Panc1 (cell line): ENCODE measurements around the gene CUL4A. TPM values are rescaled to one million over a fixed set of nuclear protein-coding genes. Genes with fewer than 3 reads are reported as not detected.

Source experiments
- ATAC-seq: fragments of 200-7000 bp; cut with Tn5 transposase; 2 replicates; pipeline ENCODE4 v1.9.1; 2020; ENCODE audit warnings: mild to moderate bottlenecking, moderate library complexity
- BruUV-seq: library from RNA; stranded (reverse); fragments of 400-500 nt; replicated peaks from 2 replicates; lab custom pipeline; 2021; lab: Mats Ljungman, UMichigan
- CTCF ChIA-PET: fragments of 300-600 bp; sonication (Branson Sonifier 250); formaldehyde crosslinking; loops from one replicate; lab custom pipeline; 2022; ENCODE audit warnings: antibody characterized with exemption; lab: Charles Lee
- POLR2A ChIA-PET: fragments of 300-600 bp; sonication (Branson Sonifier 250); formaldehyde crosslinking; loops from one replicate; lab custom pipeline; 2022; ENCODE audit warnings: antibody characterized with exemption; lab: Charles Lee
- DNase-seq: peaks from one replicate; pipeline ENCODE4 v3.0.0-alpha.2; 2010; ENCODE audit warnings: low read depth, low spot score
- H3K27ac ChIP-seq: 2 replicates; pipeline ENCODE4 v1.5.1; 2011; ENCODE audit warnings: mild to moderate bottlenecking, low read length, inconsistent platforms
- H3K27me3 ChIP-seq: fragments of 200-500 bp; sonication (Bioruptor generic); 2 replicates; pipeline ENCODE4 v1.6.0; 2014; ENCODE audit warnings: low read length, inconsistent platforms; ENCODE audit not compliant: control insufficient read depth, insufficient read depth
- H3K36me3 ChIP-seq: fragments of 200-500 bp; sonication (Bioruptor generic); 2 replicates; pipeline ENCODE4 v1.5.1; 2014; ENCODE audit warnings: inconsistent platforms, mild to moderate bottlenecking, low read length, moderate library complexity; ENCODE audit not compliant: control insufficient read depth, insufficient read depth
- H3K4me1 ChIP-seq: 2 replicates; pipeline ENCODE4 v1.5.1; 2011; ENCODE audit warnings: inconsistent platforms, mild to moderate bottlenecking, low read length, moderate library complexity; ENCODE audit not compliant: control insufficient read depth, insufficient read depth
- H3K4me3 ChIP-seq, 2 experiments: 2 replicates each; pipeline ENCODE4 v1.5.1; 2011 to 2012; ENCODE audit warnings: low read depth in 2 of 2, low read length in 2 of 2, mild to moderate bottlenecking in 2 of 2, inconsistent platforms in 1 of 2, moderate library complexity in 1 of 2
- H3K9me3 ChIP-seq: fragments of 200-500 bp; sonication (Bioruptor generic); 2 replicates; pipeline ENCODE4 v1.5.1; 2014; ENCODE audit warnings: low read depth, mild to moderate bottlenecking, inconsistent platforms, low read length, moderate library complexity; ENCODE audit not compliant: control insufficient read depth, insufficient read depth
- POLR2AphosphoS5 ChIP-seq: IDR thresholded peaks from 2 replicates; pipeline ENCODE4 v1.6.1; 2012; ENCODE audit warnings: mild to moderate bottlenecking, low read depth, low read length, moderate library complexity
- SIN3A ChIP-seq: IDR thresholded peaks from 2 replicates; pipeline ENCODE4 v1.6.1; 2012; ENCODE audit warnings: low read depth, mild to moderate bottlenecking, low read length, moderate library complexity, borderline replicate concordance; ENCODE audit not compliant: insufficient read depth
- TCF7L2 ChIP-seq: IDR thresholded peaks from 2 replicates; pipeline ENCODE4 v1.6.1; 2011; ENCODE audit warnings: mild to moderate bottlenecking, low read depth, low read length, inconsistent platforms
- in situ Hi-C: cut with HindIII; loops from 2 replicates; pipeline ENCODE4 v1.10.0; 2016; ENCODE audit warnings: low sequenced_read_pairs, low pct_unique_long_range_greater_than_20kb
- intact Hi-C: fragments of 100-400 bp; cut with micrococcal nuclease; formaldehyde crosslinking; loops from one replicate; pipeline ENCODE4 v1.10.0; 2022; ENCODE audit not compliant: unreplicated experiment
- total RNA-seq: library from RNA; stranded (reverse); gene quantifications from one replicate; pipeline ENCODE4 v1.2.1, GENCODE V29; 2021; ENCODE audit not compliant: unreplicated experiment
- TF ChIP-seq, protein P1 (sequence below): fragments of 450-650 bp; IDR thresholded peaks from 2 replicates; pipeline ENCODE4 v1.5.1; 2017; ENCODE audit warnings: mild to moderate bottlenecking
- TF ChIP-seq, protein P2 (sequence below), 2 experiments: IDR thresholded peaks; 2 replicates each; pipeline ENCODE4 v1.6.1; 2011 to 2012; ENCODE audit warnings: low read depth in 2 of 2, control low read depth in 1 of 2, low read length in 1 of 2, mild to moderate bottlenecking in 1 of 2, moderate library complexity in 1 of 2; ENCODE audit not compliant: insufficient read depth in 1 of 2

CUL4A gene
- total RNA-seq, 1 experiment from 2014 or later, result 80.8 TPM

DNA sequence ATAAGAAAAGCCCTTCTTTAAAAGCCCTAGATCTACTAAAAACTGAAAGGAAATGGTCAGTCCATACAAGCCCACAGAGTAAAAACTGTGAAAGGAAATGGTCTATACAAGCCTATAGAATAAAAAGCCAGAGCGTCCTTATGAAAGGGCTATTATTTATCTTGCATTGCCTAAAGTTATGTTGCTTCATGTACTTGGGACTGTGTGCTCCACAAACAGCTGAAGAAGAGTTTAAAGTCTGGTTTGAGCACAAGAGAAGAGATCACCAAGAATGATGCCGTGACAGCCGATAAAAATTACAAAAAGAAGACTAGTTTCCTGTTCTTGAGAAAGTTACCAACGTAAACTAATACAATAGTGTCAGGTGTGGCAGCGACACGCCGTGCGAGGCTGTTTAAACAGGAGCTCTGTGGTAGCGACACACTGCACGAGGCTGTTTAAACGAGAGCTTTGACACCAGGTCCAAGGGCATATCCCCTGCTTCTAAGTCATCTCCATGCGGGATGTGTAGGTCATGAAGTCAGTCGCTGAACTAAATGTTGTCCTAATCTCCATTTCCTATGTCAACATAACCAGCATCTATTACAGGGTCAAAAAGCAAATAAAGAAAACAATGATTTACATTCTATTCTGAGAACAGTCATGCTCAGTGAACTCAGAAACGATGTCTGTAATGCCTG is 25.8 kb upstream of the CUL4A start:
- Histone ChIP-seq H3K27me3 (no peaks in the 10 kb centered on the region), H3K4me1 (peaks cover 17% of the 10 kb centered on the region), H3K4me3 (no peak overlapping the region), H3K36me3 (peaks cover 9% of the 10 kb centered on the region; the same call in 1 of the 2 replicates), H3K9me3 (no peaks in the 10 kb centered on the region), H3K27ac (no peak overlapping the region)
- POLR2A ChIA-PET, result no interaction called here
- ATAC-seq, result no peak
- TF ChIP-seq, protein P1, sequence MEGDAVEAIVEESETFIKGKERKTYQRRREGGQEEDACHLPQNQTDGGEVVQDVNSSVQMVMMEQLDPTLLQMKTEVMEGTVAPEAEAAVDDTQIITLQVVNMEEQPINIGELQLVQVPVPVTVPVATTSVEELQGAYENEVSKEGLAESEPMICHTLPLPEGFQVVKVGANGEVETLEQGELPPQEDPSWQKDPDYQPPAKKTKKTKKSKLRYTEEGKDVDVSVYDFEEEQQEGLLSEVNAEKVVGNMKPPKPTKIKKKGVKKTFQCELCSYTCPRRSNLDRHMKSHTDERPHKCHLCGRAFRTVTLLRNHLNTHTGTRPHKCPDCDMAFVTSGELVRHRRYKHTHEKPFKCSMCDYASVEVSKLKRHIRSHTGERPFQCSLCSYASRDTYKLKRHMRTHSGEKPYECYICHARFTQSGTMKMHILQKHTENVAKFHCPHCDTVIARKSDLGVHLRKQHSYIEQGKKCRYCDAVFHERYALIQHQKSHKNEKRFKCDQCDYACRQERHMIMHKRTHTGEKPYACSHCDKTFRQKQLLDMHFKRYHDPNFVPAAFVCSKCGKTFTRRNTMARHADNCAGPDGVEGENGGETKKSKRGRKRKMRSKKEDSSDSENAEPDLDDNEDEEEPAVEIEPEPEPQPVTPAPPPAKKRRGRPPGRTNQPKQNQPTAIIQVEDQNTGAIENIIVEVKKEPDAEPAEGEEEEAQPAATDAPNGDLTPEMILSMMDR, result no peak
- TF ChIP-seq SIN3A, result no peak
- TF ChIP-seq POLR2AphosphoS5, result no peak
- no peak for TF ChIP-seq TCF7L2
- TF ChIP-seq, protein P2, sequence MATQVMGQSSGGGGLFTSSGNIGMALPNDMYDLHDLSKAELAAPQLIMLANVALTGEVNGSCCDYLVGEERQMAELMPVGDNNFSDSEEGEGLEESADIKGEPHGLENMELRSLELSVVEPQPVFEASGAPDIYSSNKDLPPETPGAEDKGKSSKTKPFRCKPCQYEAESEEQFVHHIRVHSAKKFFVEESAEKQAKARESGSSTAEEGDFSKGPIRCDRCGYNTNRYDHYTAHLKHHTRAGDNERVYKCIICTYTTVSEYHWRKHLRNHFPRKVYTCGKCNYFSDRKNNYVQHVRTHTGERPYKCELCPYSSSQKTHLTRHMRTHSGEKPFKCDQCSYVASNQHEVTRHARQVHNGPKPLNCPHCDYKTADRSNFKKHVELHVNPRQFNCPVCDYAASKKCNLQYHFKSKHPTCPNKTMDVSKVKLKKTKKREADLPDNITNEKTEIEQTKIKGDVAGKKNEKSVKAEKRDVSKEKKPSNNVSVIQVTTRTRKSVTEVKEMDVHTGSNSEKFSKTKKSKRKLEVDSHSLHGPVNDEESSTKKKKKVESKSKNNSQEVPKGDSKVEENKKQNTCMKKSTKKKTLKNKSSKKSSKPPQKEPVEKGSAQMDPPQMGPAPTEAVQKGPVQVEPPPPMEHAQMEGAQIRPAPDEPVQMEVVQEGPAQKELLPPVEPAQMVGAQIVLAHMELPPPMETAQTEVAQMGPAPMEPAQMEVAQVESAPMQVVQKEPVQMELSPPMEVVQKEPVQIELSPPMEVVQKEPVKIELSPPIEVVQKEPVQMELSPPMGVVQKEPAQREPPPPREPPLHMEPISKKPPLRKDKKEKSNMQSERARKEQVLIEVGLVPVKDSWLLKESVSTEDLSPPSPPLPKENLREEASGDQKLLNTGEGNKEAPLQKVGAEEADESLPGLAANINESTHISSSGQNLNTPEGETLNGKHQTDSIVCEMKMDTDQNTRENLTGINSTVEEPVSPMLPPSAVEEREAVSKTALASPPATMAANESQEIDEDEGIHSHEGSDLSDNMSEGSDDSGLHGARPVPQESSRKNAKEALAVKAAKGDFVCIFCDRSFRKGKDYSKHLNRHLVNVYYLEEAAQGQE (IDR thresholded peaks at IDR 0.05; ENCODE audit: insufficient read depth in 1 of 2, low read depth in 2 of 2, low read length in 1 of 2), result no peak
- BruUV-seq, result no TSS peak
- in situ Hi-C loops, result no loop called here
- CTCF ChIA-PET, result interaction anchor here (0.6 kb wide), 1 partner anchor 152 kb away, joined by 5 read pairs; no protein-coding TSS in a partner anchor
- no peak for DNase-seq
- intact Hi-C loops, result no loop called here

DNA sequence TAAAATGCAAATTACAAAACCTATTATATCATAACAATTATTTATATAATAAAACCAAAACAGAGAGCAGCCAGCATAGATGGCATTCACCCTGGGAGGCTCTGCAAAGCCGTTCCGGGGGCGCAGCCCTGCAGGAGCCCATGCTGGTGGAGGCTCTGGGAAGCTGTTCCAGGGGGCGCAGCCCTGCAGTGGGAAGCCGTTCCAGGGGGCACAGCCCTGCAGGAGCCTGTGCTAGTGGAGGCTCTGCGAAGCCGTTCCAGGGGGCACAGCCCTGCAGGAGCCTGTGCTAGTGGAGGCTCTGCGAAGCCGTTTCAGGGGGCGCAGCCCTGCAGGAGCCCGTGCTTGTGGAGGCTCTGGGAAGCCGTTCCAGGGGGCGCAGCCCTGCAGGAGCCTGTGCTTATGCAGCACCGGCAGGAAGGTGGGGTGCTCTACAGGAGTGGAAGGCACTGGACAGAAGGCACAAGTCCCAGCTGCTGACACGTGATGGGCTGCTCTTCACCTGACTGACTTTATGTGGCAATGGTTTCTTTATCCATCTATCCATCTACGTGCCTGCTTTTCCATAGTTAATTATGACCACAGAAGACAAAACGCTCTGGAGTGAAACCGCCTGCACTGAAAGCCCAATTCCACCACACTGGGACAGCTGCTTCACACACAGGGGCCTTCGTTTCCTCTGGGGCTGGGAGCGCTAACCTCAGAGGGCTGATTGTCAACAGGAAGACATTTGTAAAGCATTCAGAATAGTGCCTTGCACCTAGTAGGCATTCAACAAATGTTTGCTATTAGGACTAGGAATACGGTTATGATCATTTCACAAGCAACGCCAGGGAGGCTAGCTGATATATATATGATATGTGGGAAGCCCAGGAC is 24.6 kb upstream of the CUL4A start:
- H3K4me3 ChIP-seq, result no peak overlapping the region
- no peaks in the 10 kb centered on the region for H3K27me3 ChIP-seq
- no peak for TF ChIP-seq POLR2AphosphoS5
- no peak for TF ChIP-seq TCF7L2
- no peak for TF ChIP-seq SIN3A
- TF ChIP-seq, protein P1, result no peak
- TF ChIP-seq, protein P2 (IDR thresholded peaks at IDR 0.05; ENCODE audit: insufficient read depth in 1 of 2, low read depth in 2 of 2, low read length in 1 of 2), result no peak
- H3K9me3 ChIP-seq, result no peaks in the 10 kb centered on the region
- DNase-seq (no peak), ATAC-seq (no peak)
- H3K27ac ChIP-seq, result 0 out of 2 replicates have a peak overlapping the region, but pooled peaks have one; percentile 61
- ChIA-PET POLR2A (no interaction called here), CTCF (no interaction called here)
- no TSS peak for BruUV-seq
- H3K36me3 ChIP-seq, result peaks cover 7% of the 10 kb centered on the region; the same call in 1 of the 2 replicates
- in situ Hi-C loops (no loop called here), intact Hi-C loops (no loop called here)
- peaks cover 17% of the 10 kb centered on the region for H3K4me1 ChIP-seq
